Measurements from ENCODE around the gene EDN1.

EDN1 gene

DNA sequence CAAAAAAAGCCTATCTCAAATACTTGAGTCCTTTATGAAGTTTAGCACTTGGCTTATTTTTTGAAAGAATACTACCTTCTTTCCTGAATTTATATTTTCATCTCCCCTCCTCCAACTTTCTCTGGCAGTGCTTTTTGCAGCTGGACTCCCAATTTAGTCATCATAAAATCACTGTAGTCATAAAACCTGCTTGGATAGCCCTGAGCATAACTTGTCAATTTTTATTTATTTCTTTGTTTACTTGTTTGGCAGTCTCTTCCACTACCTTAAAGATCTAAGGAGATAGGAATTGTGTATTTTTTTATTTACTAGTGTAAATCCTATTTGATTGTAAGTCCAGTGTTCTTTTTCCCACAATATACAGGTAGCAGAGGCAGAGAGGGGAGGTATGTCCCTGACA lies 11.2 kb upstream of the EDN1 start:
- no peak for ATAC-seq (ENCODE audit: insufficient read depth, low read depth)
- Histone ChIP-seq H3K4me1 (ENCODE audit: insufficient read depth, low read length) (no peaks in the 10 kb centered on the region), H3K9me3 (ENCODE audit: insufficient read depth, low read length, severe bottlenecking) (no peaks in the 10 kb centered on the region), H3K9ac (ENCODE audit: low read depth, low read length) (no peak overlapping the region), H3K36me3 (ENCODE audit: insufficient read depth, low read length) (no peaks in the 10 kb centered on the region), H4K20me1 (ENCODE audit: insufficient read depth, low read length) (no peaks in the 10 kb centered on the region), H3K27me3 (ENCODE audit: insufficient read depth, low read length, poor library complexity) (no peaks in the 10 kb centered on the region), H3K4me3 (ENCODE audit: low read depth in 1 of 2, low read length in 2 of 2) (no peak overlapping the region), H3K27ac (ENCODE audit: low read length) (no peak overlapping the region), H3K4me2 (ENCODE audit: insufficient read depth, low read length) (no peak overlapping the region), H3K79me2 (ENCODE audit: insufficient read depth, low read length) (no peaks in the 10 kb centered on the region), H2AFZ (ENCODE audit: low read depth, low read length) (no peak overlapping the region)
- no peak for DNase-seq
- no peak for TF ChIP-seq EZH2 (IDR thresholded peaks at IDR 0.05; ENCODE audit: borderline replicate concordance, low read depth, low read length, severe bottlenecking)
- no peak for TF ChIP-seq CTCF (IDR thresholded peaks at IDR 0.05; ENCODE audit: borderline replicate concordance, extremely low read depth, low read length, poor library complexity, severe bottlenecking)

DNA sequence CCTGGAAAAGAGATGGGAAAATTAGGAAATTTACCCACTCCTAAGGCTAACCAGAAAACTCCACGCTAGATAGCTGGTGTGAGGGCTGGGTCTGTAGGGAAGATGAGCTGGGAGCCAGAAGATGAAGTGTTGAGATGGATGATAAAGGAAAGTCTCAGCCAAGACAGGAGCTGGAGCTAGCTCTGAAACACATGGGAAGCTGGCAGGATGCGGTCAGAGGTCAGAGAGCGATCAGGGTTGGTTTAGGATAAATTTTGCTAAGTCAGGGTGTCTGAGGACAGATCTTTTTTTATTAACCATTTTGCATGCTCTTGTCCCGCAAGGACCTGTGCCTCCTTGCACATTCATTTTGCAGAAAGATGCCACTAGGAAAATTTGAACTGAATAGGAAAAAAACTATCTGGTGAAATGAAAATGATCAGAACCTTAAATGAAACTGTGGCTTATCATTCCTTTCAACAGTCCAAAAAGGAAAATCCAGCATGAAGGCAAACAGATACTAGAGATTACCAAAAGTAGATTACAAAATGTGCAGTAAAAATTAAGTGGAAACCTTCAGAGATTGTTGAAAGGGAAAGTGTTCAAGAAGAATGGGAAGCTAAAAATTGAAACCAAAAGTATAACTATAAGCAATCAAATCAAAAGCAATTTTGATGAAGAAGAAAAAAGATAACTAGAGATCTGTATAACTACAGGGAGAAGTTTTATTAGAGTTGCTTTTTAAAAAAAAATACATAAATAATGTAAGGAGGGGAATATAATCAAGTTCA lies 10.7 kb upstream of the EDN1 start:
- ATAC-seq (ENCODE audit: insufficient read depth, low read depth): no peak
- H3K4me2 ChIP-seq (ENCODE audit: insufficient read depth, low read length): no peak overlapping the region
- no peaks in the 10 kb centered on the region for H3K36me3 ChIP-seq (ENCODE audit: insufficient read depth, low read length)
- TF ChIP-seq EZH2 (IDR thresholded peaks at IDR 0.05; ENCODE audit: borderline replicate concordance, low read depth, low read length, severe bottlenecking) (no peak), CTCF (IDR thresholded peaks at IDR 0.05; ENCODE audit: borderline replicate concordance, extremely low read depth, low read length, poor library complexity, severe bottlenecking) (no peak)
- H3K4me1 ChIP-seq (ENCODE audit: insufficient read depth, low read length): no peaks in the 10 kb centered on the region
- no peaks in the 10 kb centered on the region for H3K9me3 ChIP-seq (ENCODE audit: insufficient read depth, low read length, severe bottlenecking)
- no peak overlapping the region for H3K27ac ChIP-seq (ENCODE audit: low read length)
- no peak overlapping the region for H2AFZ ChIP-seq (ENCODE audit: low read depth, low read length)
- no peaks in the 10 kb centered on the region for H3K27me3 ChIP-seq (ENCODE audit: insufficient read depth, low read length, poor library complexity)
- DNase-seq: no peak
- H3K4me3 ChIP-seq (ENCODE audit: low read depth in 1 of 2, low read length in 2 of 2): no peak overlapping the region
- H3K9ac ChIP-seq (ENCODE audit: low read depth, low read length): no peak overlapping the region
- H4K20me1 ChIP-seq (ENCODE audit: insufficient read depth, low read length): no peaks in the 10 kb centered on the region
- no peaks in the 10 kb centered on the region for H3K79me2 ChIP-seq (ENCODE audit: insufficient read depth, low read length)

DNA sequence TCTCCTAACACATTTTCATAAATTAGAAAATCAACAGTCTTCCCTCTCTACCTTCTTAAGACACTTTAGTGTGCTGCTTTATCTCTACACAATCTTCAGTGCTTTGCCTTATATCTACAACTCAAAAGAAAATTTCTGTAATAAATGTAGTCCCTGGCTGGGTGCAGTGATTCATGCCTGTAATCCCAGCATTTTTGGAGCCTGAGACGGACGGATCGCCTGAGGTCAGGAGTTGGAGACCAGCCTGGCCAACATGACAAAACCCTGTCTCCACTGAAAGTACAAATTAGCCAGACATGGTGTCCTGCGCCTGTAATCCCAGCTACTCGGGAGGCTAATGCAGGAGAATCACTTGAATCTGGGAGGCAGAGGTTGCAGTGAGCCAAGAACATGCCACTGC lies 9.7 kb upstream of the EDN1 start:
- Histone ChIP-seq H3K36me3 (ENCODE audit: insufficient read depth, low read length) (no peaks in the 10 kb centered on the region), H3K4me1 (ENCODE audit: insufficient read depth, low read length) (no peaks in the 10 kb centered on the region), H3K4me3 (ENCODE audit: low read depth in 1 of 2, low read length in 2 of 2) (no peak overlapping the region), H4K20me1 (ENCODE audit: insufficient read depth, low read length) (no peaks in the 10 kb centered on the region), H3K27ac (ENCODE audit: low read length) (no peak overlapping the region), H2AFZ (ENCODE audit: low read depth, low read length) (no peak overlapping the region), H3K4me2 (ENCODE audit: insufficient read depth, low read length) (no peak overlapping the region), H3K27me3 (ENCODE audit: insufficient read depth, low read length, poor library complexity) (no peaks in the 10 kb centered on the region), H3K9me3 (ENCODE audit: insufficient read depth, low read length, severe bottlenecking) (no peaks in the 10 kb centered on the region), H3K9ac (ENCODE audit: low read depth, low read length) (no peak overlapping the region), H3K79me2 (ENCODE audit: insufficient read depth, low read length) (no peaks in the 10 kb centered on the region)
- DNase-seq (no peak), ATAC-seq (ENCODE audit: insufficient read depth, low read depth) (no peak)
- TF ChIP-seq CTCF (IDR thresholded peaks at IDR 0.05; ENCODE audit: borderline replicate concordance, extremely low read depth, low read length, poor library complexity, severe bottlenecking) (no peak), EZH2 (IDR thresholded peaks at IDR 0.05; ENCODE audit: borderline replicate concordance, low read depth, low read length, severe bottlenecking) (no peak)

Data from DND-41 (cell line).